OCI-LY3 (cell line): Measurements from ENCODE around the gene SFSWAP.
A peak's percentile ranks its signal among the peaks of the same experiment; 100 is the strongest.

Source experiments
- H2AFZ ChIP-seq: fragments of 200-600, 300-600 bp; shearing (Covaris generic); 2 replicates; pipeline ENCODE4 v1.6.0; 2014; ENCODE audit warnings: antibody characterized with exemption, low read depth, low read length
- H3K27ac ChIP-seq: fragments of 200-600, 300-600 bp; sonication (generic); 2 replicates; pipeline ENCODE4 v1.5.1; 2014; ENCODE audit warnings: mild to moderate bottlenecking, low read length, moderate library complexity, mixed read lengths
- H3K27me3 ChIP-seq: fragments of 200-600, 300-600 bp; sonication (generic); 2 replicates; pipeline ENCODE4 v1.6.1; 2014; ENCODE audit warnings: low read depth, low read length, mixed read lengths
- H3K36me3 ChIP-seq: fragments of 200-600, 300-600 bp; sonication (generic); replicated peaks from 2 replicates; pipeline ENCODE3; 2014; ENCODE audit warnings: low read depth, low read length, mixed read lengths
- H3K4me1 ChIP-seq: fragments of 300-600, 200-600 bp; sonication (generic); 2 replicates; pipeline ENCODE4 v1.6.1; 2014; ENCODE audit warnings: low read length, mixed read lengths
- H3K4me2 ChIP-seq: fragments of 200-600, 300-600 bp; sonication (generic); 2 replicates; pipeline ENCODE4 v1.6.1; 2014; ENCODE audit warnings: low read length, mixed read lengths
- H3K4me3 ChIP-seq: fragments of 300-600, 200-600 bp; sonication (generic); 2 replicates; pipeline ENCODE4 v1.5.1; 2014; ENCODE audit warnings: antibody characterized with exemption, mild to moderate bottlenecking, low read length, moderate library complexity
- H3K79me2 ChIP-seq: fragments of 300-600, 200-600 bp; shearing (Covaris generic); 2 replicates; pipeline ENCODE4 v1.6.1; 2014; ENCODE audit warnings: mild to moderate bottlenecking, low read length, mixed read lengths
- H3K9ac ChIP-seq: fragments of 300-600, 200-600 bp; shearing (Covaris generic); 2 replicates; pipeline ENCODE4 v1.6.0; 2014; ENCODE audit warnings: mild to moderate bottlenecking, low read length, moderate library complexity
- H3K9me3 ChIP-seq: fragments of 200-600, 300-600 bp; shearing (Covaris generic); 2 replicates; pipeline ENCODE4 v1.6.1; 2014; ENCODE audit warnings: low read length, mixed read lengths; ENCODE audit not compliant: insufficient read depth
- H4K20me1 ChIP-seq: fragments of 200-600, 300-600 bp; sonication (generic); 2 replicates; pipeline ENCODE4 v1.6.1; 2016; ENCODE audit warnings: low read length, mixed read lengths; ENCODE audit not compliant: insufficient read depth
- CTCF ChIP-seq: fragments of 200-600, 300-600 bp; sonication (generic); IDR thresholded peaks from 2 replicates; pipeline ENCODE4 v1.5.1; 2014; ENCODE audit warnings: antibody characterized with exemption, low read length, low read depth
- EZH2phosphoT487 ChIP-seq: fragments of 200-600 bp; shearing (Covaris generic); IDR thresholded peaks from 2 replicates; pipeline ENCODE4 v1.6.1; 2018; ENCODE audit warnings: antibody characterized with exemption, mixed run types, low read depth

SFSWAP gene

GRCh38 chr12:131832321-131833231 lies 121.7 kb downstream of the SFSWAP start:
- Histone ChIP-seq H4K20me1 (no peaks in the 10 kb centered on the region), H3K4me2 (peak overlapping the region; percentile 32), H3K9me3 (no peaks in the 10 kb centered on the region), H2AFZ (no peak overlapping the region), H3K79me2 (no peaks in the 10 kb centered on the region), H3K4me3 (peak overlapping the region; percentile 35; the same call in 1 of the 2 replicates), H3K27ac (no peak overlapping the region), H3K27me3 (peaks cover 15% of the 10 kb centered on the region), H3K36me3 (no peaks in the 10 kb centered on the region), H3K9ac (no peak overlapping the region), H3K4me1 (peaks cover 7% of the 10 kb centered on the region)
- TF ChIP-seq EZH2phosphoT487 (no peak), CTCF (no peak)

- Histone ChIP-seq H3K4me1 (peaks cover 7% of the 10 kb centered on the region), H3K9me3 (no peaks in the 10 kb centered on the region), H4K20me1 (no peaks in the 10 kb centered on the region), H3K9ac (no peak overlapping the region), H3K79me2 (no peaks in the 10 kb centered on the region), H3K4me2 (no peak overlapping the region), H3K27me3 (peaks cover 15% of the 10 kb centered on the region), H3K36me3 (no peaks in the 10 kb centered on the region), H3K27ac (no peak overlapping the region), H2AFZ (no peak overlapping the region), H3K4me3 (no peak overlapping the region)
- TF ChIP-seq EZH2phosphoT487 (no peak), CTCF (no peak)
Measured at GRCh38 chr12:131833288-131833895, 122.5 kb downstream of the SFSWAP start.

- Histone ChIP-seq H3K9ac (no peak overlapping the region), H3K36me3 (no peaks in the 10 kb centered on the region), H3K27me3 (peaks cover 15% of the 10 kb centered on the region), H2AFZ (no peak overlapping the region), H3K4me3 (no peak overlapping the region), H3K9me3 (no peaks in the 10 kb centered on the region), H4K20me1 (no peaks in the 10 kb centered on the region), H3K4me1 (peaks cover 7% of the 10 kb centered on the region), H3K4me2 (no peak overlapping the region; the same call in 1 of the 2 replicates), H3K79me2 (no peaks in the 10 kb centered on the region), H3K27ac (no peak overlapping the region)
- TF ChIP-seq CTCF: peak; percentile 65
- no peak for TF ChIP-seq EZH2phosphoT487
Measured at GRCh38 chr12:131833896-131834641, 123.2 kb downstream of the SFSWAP start.
